ENCODE measurements around the gene KATNA1. TPM values are rescaled to one million over a fixed set of nuclear protein-coding genes. Genes with fewer than 3 reads are reported as not detected.
"Not testable (repeated sequence)": the region's sequence is repeated elsewhere in the genome, so short reads cannot be mapped to it uniquely, and the experiment has no call there.

The KATNA1 gene
- total and polyA plus RNA-seq, 4 donors, result 10.5 to 28.1 (median 12.4) TPM

DNA sequence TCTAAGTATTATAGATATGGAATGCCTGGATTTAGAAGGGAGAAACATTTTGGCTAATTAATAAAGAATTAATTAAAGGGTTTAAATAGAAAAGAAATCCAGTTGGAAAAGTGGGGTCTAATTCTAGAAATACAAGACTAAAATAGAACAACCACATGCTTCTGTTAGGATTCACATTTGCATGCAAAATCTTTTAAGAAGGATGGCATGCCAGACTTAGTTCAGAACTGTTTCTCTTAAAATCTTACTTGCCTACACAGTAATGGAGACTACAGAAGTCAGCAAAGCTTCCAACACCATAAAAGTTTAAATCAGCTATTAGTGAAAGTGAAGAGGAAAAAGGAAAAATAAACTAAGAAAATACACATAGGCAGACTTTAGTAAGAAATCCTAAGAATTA is 32.7 kb upstream of the KATNA1 start:
- no peak for DNase-seq
- TF ChIP-seq CTCF (IDR thresholded peaks at IDR 0.05; ENCODE audit: control extremely low read depth, extremely low read depth), result no peak
- Histone ChIP-seq H3K4me3 (no peak overlapping the region), H3K27ac (ENCODE audit: low read depth in 1 of 2, low read length in 1 of 2) (no peak overlapping the region), H3K36me3 (ENCODE audit: control insufficient read depth in 4 of 4, insufficient read depth in 4 of 4, low read length in 4 of 4) (peaks cover 12 to 20% (median 18%) of the 10 kb centered on the region in 4 donors), H3K9ac (ENCODE audit: insufficient read depth in 1 of 2, low read length in 2 of 2) (no peak overlapping the region), H3K27me3 (ENCODE audit: control insufficient read depth in 3 of 3, insufficient read depth in 3 of 3, low read length in 2 of 3) (no peaks in the 10 kb centered on the region), H3K9me3 (ENCODE audit: control insufficient read depth in 4 of 4, insufficient read depth in 3 of 4, low read length in 3 of 4) (no peaks in the 10 kb centered on the region), H3K4me1 (ENCODE audit: control insufficient read depth in 5 of 5, insufficient read depth in 5 of 5, low read length in 5 of 5) (no peaks in the 10 kb centered on the region)
- no peak for ATAC-seq (ENCODE audit: insufficient read depth, low FRiP score)

GRCh38 chr6:149680503-149680902 is 32.0 kb upstream of the KATNA1 start:
- ATAC-seq (ENCODE audit: insufficient read depth, low FRiP score) (no peak), DNase-seq (no peak)
- H3K4me3 ChIP-seq, result no peak overlapping the region
- 89 to 100% methylated on average over 1 of the region's 1 CpG for WGBS, 2 donors
- H3K4me1 ChIP-seq (ENCODE audit: control insufficient read depth in 5 of 5, insufficient read depth in 5 of 5, low read length in 5 of 5), result no peaks in the 10 kb centered on the region
- no peak for TF ChIP-seq CTCF (IDR thresholded peaks at IDR 0.05; ENCODE audit: control extremely low read depth, extremely low read depth)
- no peak overlapping the region for H3K27ac ChIP-seq (ENCODE audit: low read depth in 1 of 2, low read length in 1 of 2)
- no peak overlapping the region for H3K9ac ChIP-seq (ENCODE audit: insufficient read depth in 1 of 2, low read length in 2 of 2)
- H3K36me3 ChIP-seq (ENCODE audit: control insufficient read depth in 4 of 4, insufficient read depth in 4 of 4, low read length in 4 of 4), result peaks cover 12 to 22% (median 21%) of the 10 kb centered on the region in 4 donors
- no peaks in the 10 kb centered on the region for H3K27me3 ChIP-seq (ENCODE audit: control insufficient read depth in 3 of 3, insufficient read depth in 3 of 3, low read length in 2 of 3)
- no peaks in the 10 kb centered on the region for H3K9me3 ChIP-seq (ENCODE audit: control insufficient read depth in 4 of 4, insufficient read depth in 3 of 4, low read length in 3 of 4)

DNA sequence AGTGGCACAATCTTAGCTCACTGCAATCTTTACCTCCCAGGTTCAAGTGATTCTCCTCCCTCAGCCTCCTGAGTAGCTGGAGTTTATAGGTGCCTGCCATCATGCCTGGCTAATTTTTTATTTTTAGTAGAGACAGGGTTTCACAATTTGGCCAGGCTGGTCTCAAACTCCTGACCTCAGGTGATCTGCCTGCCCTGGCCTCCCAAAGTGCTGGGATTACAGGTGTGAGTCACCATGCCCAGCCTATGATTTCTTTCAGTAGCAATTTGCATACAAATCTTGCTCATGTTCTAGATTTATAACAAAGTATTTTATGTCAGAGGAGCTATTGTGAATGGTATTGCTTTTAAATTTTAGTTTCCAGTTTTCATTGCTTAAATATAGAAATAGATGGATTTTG is 23.8 kb upstream of the KATNA1 start:
- H3K27me3 ChIP-seq (ENCODE audit: control insufficient read depth in 3 of 3, insufficient read depth in 3 of 3, low read length in 2 of 3); H3K4me3 ChIP-seq; H3K9ac ChIP-seq (ENCODE audit: insufficient read depth in 1 of 2, low read length in 2 of 2); DNase-seq; ATAC-seq (ENCODE audit: insufficient read depth, low FRiP score); H3K9me3 ChIP-seq (ENCODE audit: control insufficient read depth in 4 of 4, insufficient read depth in 3 of 4, low read length in 3 of 4); H3K27ac ChIP-seq (ENCODE audit: low read depth in 1 of 2, low read length in 1 of 2); H3K4me1 ChIP-seq (ENCODE audit: control insufficient read depth in 5 of 5, insufficient read depth in 5 of 5, low read length in 5 of 5): not testable (repeated sequence)
- peaks cover 19 to 37% (median 27%) of the 10 kb centered on the region in 4 donors for H3K36me3 ChIP-seq (ENCODE audit: control insufficient read depth in 4 of 4, insufficient read depth in 4 of 4, low read length in 4 of 4)

GRCh38 chr6:149660028-149660427 is 11.5 kb upstream of the KATNA1 start:
- no peaks in the 10 kb centered on the region for H3K9me3 ChIP-seq (ENCODE audit: control insufficient read depth in 4 of 4, insufficient read depth in 3 of 4, low read length in 3 of 4)
- no peak for TF ChIP-seq CTCF (IDR thresholded peaks at IDR 0.05; ENCODE audit: control extremely low read depth, extremely low read depth)
- no peak for DNase-seq
- no peak overlapping the region for H3K4me3 ChIP-seq
- H3K27ac ChIP-seq (ENCODE audit: low read depth in 1 of 2, low read length in 1 of 2), result no peak overlapping the region
- H3K36me3 ChIP-seq (ENCODE audit: control insufficient read depth in 4 of 4, insufficient read depth in 4 of 4, low read length in 4 of 4), result peaks cover 7 to 25% (median 17%) of the 10 kb centered on the region in 4 donors
- no peak overlapping the region for H3K9ac ChIP-seq (ENCODE audit: insufficient read depth in 1 of 2, low read length in 2 of 2)
- H3K4me1 ChIP-seq (ENCODE audit: control insufficient read depth in 5 of 5, insufficient read depth in 5 of 5, low read length in 5 of 5), result no peaks in the 10 kb centered on the region
- no peaks in the 10 kb centered on the region for H3K27me3 ChIP-seq (ENCODE audit: control insufficient read depth in 3 of 3, insufficient read depth in 3 of 3, low read length in 2 of 3)
- no peak for ATAC-seq (ENCODE audit: insufficient read depth, low FRiP score)
- WGBS, 2 donors, result 96% methylated on average over 4 of the region's 4 CpGs

Data from lung (tissue), 12 donors.